NT2/D1 (cell line): ENCODE measurements around the gene PRKAR1A.

Experiments
- SUZ12 ChIP-seq: IDR thresholded peaks from 2 replicates; pipeline ENCODE4 v1.6.1; 2011; ENCODE audit not compliant: insufficient read length, insufficient read depth; ENCODE audit errors: extremely low read depth
- YY1 ChIP-seq: IDR thresholded peaks from 2 replicates; pipeline ENCODE4 v1.6.1; 2011; ENCODE audit not compliant: insufficient read length, insufficient read depth
- ZNF274 ChIP-seq: IDR thresholded peaks from 2 replicates; pipeline ENCODE4 v1.6.1; 2011; ENCODE audit warnings: mild to moderate bottlenecking, low read depth, low read length

GRCh38 chr17:68532826-68533225 lies 20.6 kb downstream of the PRKAR1A start:
- TF ChIP-seq YY1 = no peak
- no peak for TF ChIP-seq ZNF274
- no peak for TF ChIP-seq SUZ12
